Ishikawa (cell line): ENCODE results near the gene SIGLEC6.

Experiments used
- CEBPB ChIP-seq: IDR thresholded peaks from 2 replicates; pipeline ENCODE4 v1.6.1; 2012
- CREB1 ChIP-seq: IDR thresholded peaks from 2 replicates; pipeline ENCODE4 v1.6.1; 2012; ENCODE audit warnings: low read depth
- EGR1 ChIP-seq: IDR thresholded peaks from 2 replicates; pipeline ENCODE4 v1.6.1; 2012
- EP300 ChIP-seq: IDR thresholded peaks from 2 replicates; pipeline ENCODE4 v1.6.1; 2012; ENCODE audit warnings: borderline replicate concordance
- FOXM1 ChIP-seq: IDR thresholded peaks from 2 replicates; pipeline ENCODE4 v1.6.1; 2012; ENCODE audit warnings: low read depth, borderline replicate concordance
- NFIC ChIP-seq: IDR thresholded peaks from 2 replicates; pipeline ENCODE4 v1.6.1; 2012
- RAD21 ChIP-seq: IDR thresholded peaks from 2 replicates; pipeline ENCODE4 v1.6.1; 2012; ENCODE audit warnings: low read depth
- REST ChIP-seq: IDR thresholded peaks from 2 replicates; pipeline ENCODE4 v1.6.1; 2012; ENCODE audit warnings: low read depth, mild to moderate bottlenecking
- TAF1 ChIP-seq: IDR thresholded peaks from 2 replicates; pipeline ENCODE4 v1.6.1; 2012; ENCODE audit warnings: low read depth, mild to moderate bottlenecking
- TCF12 ChIP-seq: IDR thresholded peaks from 2 replicates; pipeline ENCODE4 v1.6.1; 2012; ENCODE audit warnings: low read depth
- TEAD4 ChIP-seq: IDR thresholded peaks from 2 replicates; pipeline ENCODE4 v1.6.1; 2012
- YY1 ChIP-seq: IDR thresholded peaks from 2 replicates; pipeline ENCODE4 v1.6.1; 2012; ENCODE audit warnings: low read depth
- ZBTB7A ChIP-seq: IDR thresholded peaks from 2 replicates; pipeline ENCODE4 v1.6.1; 2012; ENCODE audit warnings: low read depth
- TF ChIP-seq, protein P1 (sequence below): IDR thresholded peaks from 2 replicates; pipeline ENCODE4 v1.6.1; 2012
- TF ChIP-seq, protein P2 (sequence below): IDR thresholded peaks from 2 replicates; pipeline ENCODE4 v1.6.1; 2012

SIGLEC6 gene

GRCh38 chr19:51467864-51468544, 63.5 kb downstream of the SIGLEC6 start:
- no peak for TF ChIP-seq EP300
- TF ChIP-seq REST, result no peak
- TF ChIP-seq TEAD4, result no peak
- no peak for TF ChIP-seq NFIC
- no peak for TF ChIP-seq EGR1
- no peak for TF ChIP-seq ZBTB7A
- no peak for TF ChIP-seq FOXM1
- TF ChIP-seq, protein P1, sequence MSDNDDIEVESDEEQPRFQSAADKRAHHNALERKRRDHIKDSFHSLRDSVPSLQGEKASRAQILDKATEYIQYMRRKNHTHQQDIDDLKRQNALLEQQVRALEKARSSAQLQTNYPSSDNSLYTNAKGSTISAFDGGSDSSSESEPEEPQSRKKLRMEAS, result no peak
- TF ChIP-seq YY1, result no peak
- TF ChIP-seq TAF1, result no peak
- TF ChIP-seq TCF12, result no peak
- TF ChIP-seq RAD21, result no peak
- TF ChIP-seq CREB1, result no peak
- no peak for TF ChIP-seq CEBPB
- TF ChIP-seq, protein P2, sequence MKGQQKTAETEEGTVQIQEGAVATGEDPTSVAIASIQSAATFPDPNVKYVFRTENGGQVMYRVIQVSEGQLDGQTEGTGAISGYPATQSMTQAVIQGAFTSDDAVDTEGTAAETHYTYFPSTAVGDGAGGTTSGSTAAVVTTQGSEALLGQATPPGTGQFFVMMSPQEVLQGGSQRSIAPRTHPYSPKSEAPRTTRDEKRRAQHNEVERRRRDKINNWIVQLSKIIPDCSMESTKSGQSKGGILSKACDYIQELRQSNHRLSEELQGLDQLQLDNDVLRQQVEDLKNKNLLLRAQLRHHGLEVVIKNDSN, result no peak
